Lower leg skin (tissue), 3 donors: ENCODE measurements around the gene CLTA.
"Not testable (repeated sequence)": the region's sequence is repeated elsewhere in the genome, so short reads cannot be mapped to it uniquely, and the experiment has no call there.

Experiments used
- CTCF ChIP-seq, 3 donors: fragments of 450-650 bp; IDR thresholded peaks; one replicate each; pipeline ENCODE4 v1.5.1; 2016; ENCODE audit warnings: antibody characterized with exemption in 3 of 3, mild to moderate bottlenecking in 3 of 3, moderate library complexity in 2 of 3
- POLR2A ChIP-seq, 2 donors: fragments of 450-650 bp; IDR thresholded peaks; one replicate each; pipeline ENCODE4 v1.6.1; 2016 to 2017; ENCODE audit warnings: antibody characterized with exemption in 2 of 2, mild to moderate bottlenecking in 1 of 2, moderate library complexity in 1 of 2

DNA sequence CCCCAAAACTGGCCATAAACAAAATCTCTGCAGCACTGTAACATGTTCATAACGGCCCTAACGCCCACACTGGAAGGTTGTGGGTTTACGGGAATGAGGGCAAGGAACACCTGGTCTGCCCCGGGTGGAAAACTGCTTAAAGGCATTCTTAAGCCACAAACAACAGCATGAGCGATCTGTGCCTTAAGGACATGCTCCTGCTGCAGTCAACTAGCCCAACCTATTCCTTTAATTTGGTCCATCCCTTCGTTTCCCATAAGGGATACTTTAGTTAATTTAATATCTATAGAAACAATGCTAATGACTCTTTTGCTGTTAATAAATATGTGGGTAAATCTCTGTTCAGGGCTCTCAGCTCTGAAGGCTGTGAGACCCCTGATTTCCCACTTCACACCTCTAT, 10.5 kb upstream of the CLTA start:
- TF ChIP-seq CTCF, POLR2A (IDR thresholded peaks at IDR 0.05): not testable (repeated sequence)
